ENCODE measurements around the gene GPR132.

Gene GPR132

DNA sequence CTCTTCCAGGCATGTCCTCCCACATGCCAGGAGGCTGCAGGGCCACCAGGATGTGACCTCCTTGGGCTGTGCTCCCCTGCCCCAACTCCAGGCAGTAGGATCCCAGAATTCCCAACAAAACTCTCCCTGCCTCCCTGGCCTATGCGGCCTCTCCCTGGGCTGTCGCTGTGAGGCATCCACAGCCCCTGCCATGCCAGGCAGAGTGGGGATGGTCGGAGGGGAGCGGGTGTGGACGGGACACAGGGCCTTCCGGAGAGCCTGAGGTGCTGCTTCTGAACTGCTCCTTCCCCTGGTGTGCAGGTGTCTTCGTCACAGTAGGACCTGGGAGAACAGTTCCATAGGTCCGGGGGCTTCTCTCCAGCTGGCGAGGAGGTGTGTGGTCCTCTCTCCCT lies 18.3 kb downstream of the GPR132 start:
- TF ChIP-seq GABPA (IDR thresholded peaks at IDR 0.05; ENCODE audit: low read depth) = no peak
- Histone ChIP-seq H3K4me3 (replicated peaks; ENCODE audit: insufficient read depth, low read length) (no peak overlapping the region), H3K27me3 (ENCODE audit: insufficient read depth, poor library complexity, severe bottlenecking) (no peaks in the 10 kb centered on the region), H3K27ac (replicated peaks) (no peak overlapping the region)
- no peak for DNase-seq (ENCODE audit: low read depth in 1 of 2, low spot score in 1 of 2)

DNA sequence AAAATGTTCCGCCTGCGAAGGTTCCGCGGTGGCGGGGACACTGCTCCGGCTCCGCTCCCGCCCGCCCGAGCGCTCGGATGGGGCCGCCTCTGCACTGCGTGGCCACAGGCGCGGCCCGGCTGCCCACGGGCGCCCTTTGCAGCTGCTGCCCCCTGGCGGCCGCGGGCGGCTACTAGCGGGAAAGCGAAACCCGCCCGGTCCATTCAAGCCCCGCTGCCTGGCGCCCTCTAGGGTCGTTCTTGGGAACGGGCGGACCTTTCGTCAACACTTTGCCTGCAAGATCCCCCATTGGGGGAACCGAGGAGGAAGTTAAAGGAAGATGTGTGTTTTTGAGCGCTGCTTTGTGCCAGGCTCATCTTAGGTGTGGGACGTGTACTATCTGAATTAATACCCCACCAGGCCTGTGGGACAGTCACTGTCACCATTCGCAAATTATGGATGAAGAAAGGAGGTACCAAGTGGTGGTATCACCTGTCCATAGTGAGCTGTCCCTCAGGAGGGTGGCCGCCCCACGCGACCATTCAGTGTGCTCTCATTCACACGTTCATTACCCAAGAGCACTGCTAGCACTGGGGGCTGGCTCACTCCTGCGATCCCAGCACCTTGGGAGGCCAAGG lies 19.4 kb downstream of the GPR132 start:
- no peaks in the 10 kb centered on the region for H3K27me3 ChIP-seq (ENCODE audit: insufficient read depth, poor library complexity, severe bottlenecking)
- DNase-seq (ENCODE audit: low read depth in 1 of 2, low spot score in 1 of 2) = peak; percentile 77 to 94
- no peak overlapping the region for H3K4me3 ChIP-seq (replicated peaks; ENCODE audit: insufficient read depth, low read length)
- no peak overlapping the region for H3K27ac ChIP-seq (replicated peaks)
- TF ChIP-seq, protein P1, sequence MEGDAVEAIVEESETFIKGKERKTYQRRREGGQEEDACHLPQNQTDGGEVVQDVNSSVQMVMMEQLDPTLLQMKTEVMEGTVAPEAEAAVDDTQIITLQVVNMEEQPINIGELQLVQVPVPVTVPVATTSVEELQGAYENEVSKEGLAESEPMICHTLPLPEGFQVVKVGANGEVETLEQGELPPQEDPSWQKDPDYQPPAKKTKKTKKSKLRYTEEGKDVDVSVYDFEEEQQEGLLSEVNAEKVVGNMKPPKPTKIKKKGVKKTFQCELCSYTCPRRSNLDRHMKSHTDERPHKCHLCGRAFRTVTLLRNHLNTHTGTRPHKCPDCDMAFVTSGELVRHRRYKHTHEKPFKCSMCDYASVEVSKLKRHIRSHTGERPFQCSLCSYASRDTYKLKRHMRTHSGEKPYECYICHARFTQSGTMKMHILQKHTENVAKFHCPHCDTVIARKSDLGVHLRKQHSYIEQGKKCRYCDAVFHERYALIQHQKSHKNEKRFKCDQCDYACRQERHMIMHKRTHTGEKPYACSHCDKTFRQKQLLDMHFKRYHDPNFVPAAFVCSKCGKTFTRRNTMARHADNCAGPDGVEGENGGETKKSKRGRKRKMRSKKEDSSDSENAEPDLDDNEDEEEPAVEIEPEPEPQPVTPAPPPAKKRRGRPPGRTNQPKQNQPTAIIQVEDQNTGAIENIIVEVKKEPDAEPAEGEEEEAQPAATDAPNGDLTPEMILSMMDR (IDR thresholded peaks at IDR 0.05; ENCODE audit: insufficient read depth, low read length) = peak; percentile 91
- TF ChIP-seq GABPA (IDR thresholded peaks at IDR 0.05; ENCODE audit: low read depth) = no peak
- TF ChIP-seq POLR2AphosphoS5 (IDR thresholded peaks at IDR 0.05; ENCODE audit: low read depth) = peak; percentile 61; the same call in 1 of the 2 replicates

DNA sequence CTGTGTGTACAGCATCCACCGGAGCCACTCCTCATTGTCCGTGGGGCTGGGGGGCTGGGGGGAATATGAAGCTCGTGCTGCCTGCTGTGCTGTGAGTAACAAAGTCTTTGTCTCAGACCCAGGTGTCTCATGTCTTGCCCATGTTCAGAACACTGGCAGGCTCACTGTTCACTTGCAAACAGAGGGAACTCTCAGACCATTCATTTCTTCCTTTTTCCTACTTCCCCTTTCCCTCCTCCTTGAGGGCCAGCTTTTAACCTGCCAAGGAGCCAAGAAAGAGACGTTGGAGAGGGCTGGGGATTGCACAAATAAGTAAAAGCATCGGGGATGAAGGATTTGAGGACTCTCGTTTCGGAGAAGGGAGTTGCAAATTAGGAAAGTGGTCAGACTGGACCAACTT lies 21.6 kb downstream of the GPR132 start:
- TF ChIP-seq SPI1 (IDR thresholded peaks at IDR 0.05; ENCODE audit: borderline replicate concordance, low read depth) (peak; percentile 75; the same call in 1 of the 2 replicates), GABPA (IDR thresholded peaks at IDR 0.05; ENCODE audit: low read depth) (no peak)
- peak in 1 of 2 experiments; percentile 59 for DNase-seq (ENCODE audit: low read depth in 1 of 2, low spot score in 1 of 2)
- Histone ChIP-seq H3K27ac (replicated peaks) (no peak overlapping the region), H3K27me3 (ENCODE audit: insufficient read depth, poor library complexity, severe bottlenecking) (no peaks in the 10 kb centered on the region), H3K4me3 (replicated peaks; ENCODE audit: insufficient read depth, low read length) (no peak overlapping the region)

DNA sequence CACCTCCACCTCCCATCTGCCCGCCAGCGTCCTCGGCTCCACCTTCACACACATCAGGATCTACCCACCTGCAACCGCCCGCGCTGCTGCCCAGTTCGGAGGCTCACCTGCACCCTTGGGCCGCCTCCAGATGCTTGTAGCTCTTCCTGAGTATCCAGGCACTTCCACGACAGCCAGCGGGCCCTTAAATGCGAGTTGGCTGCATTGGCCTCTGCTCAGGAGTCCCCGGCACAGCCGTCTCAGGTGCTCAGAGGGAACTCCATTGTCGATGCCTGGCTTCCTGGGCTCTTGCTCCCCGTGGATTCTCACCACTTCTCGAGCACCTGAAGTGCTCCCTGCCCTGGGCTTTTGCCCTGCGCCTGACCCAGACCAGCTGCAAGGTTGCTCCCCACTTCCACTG lies 22.4 kb downstream of the GPR132 start:
- no peak for TF ChIP-seq GABPA (IDR thresholded peaks at IDR 0.05; ENCODE audit: low read depth)
- TF ChIP-seq POLR2AphosphoS5 (IDR thresholded peaks at IDR 0.05; ENCODE audit: low read depth) = no peak
- TF ChIP-seq, protein P1 (IDR thresholded peaks at IDR 0.05; ENCODE audit: insufficient read depth, low read length) = no peak
- TF ChIP-seq SPI1 (IDR thresholded peaks at IDR 0.05; ENCODE audit: borderline replicate concordance, low read depth) = no peak
- TF ChIP-seq, protein P2, sequence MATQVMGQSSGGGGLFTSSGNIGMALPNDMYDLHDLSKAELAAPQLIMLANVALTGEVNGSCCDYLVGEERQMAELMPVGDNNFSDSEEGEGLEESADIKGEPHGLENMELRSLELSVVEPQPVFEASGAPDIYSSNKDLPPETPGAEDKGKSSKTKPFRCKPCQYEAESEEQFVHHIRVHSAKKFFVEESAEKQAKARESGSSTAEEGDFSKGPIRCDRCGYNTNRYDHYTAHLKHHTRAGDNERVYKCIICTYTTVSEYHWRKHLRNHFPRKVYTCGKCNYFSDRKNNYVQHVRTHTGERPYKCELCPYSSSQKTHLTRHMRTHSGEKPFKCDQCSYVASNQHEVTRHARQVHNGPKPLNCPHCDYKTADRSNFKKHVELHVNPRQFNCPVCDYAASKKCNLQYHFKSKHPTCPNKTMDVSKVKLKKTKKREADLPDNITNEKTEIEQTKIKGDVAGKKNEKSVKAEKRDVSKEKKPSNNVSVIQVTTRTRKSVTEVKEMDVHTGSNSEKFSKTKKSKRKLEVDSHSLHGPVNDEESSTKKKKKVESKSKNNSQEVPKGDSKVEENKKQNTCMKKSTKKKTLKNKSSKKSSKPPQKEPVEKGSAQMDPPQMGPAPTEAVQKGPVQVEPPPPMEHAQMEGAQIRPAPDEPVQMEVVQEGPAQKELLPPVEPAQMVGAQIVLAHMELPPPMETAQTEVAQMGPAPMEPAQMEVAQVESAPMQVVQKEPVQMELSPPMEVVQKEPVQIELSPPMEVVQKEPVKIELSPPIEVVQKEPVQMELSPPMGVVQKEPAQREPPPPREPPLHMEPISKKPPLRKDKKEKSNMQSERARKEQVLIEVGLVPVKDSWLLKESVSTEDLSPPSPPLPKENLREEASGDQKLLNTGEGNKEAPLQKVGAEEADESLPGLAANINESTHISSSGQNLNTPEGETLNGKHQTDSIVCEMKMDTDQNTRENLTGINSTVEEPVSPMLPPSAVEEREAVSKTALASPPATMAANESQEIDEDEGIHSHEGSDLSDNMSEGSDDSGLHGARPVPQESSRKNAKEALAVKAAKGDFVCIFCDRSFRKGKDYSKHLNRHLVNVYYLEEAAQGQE (IDR thresholded peaks at IDR 0.05; ENCODE audit: insufficient replicate concordance, low read depth) = no peak
- Histone ChIP-seq H3K27me3 (ENCODE audit: insufficient read depth, poor library complexity, severe bottlenecking) (no peaks in the 10 kb centered on the region), H3K4me3 (replicated peaks; ENCODE audit: insufficient read depth, low read length) (no peak overlapping the region), H3K27ac (replicated peaks) (no peak overlapping the region)
- DNase-seq (ENCODE audit: low read depth in 1 of 2, low spot score in 1 of 2) = no peak

DNA sequence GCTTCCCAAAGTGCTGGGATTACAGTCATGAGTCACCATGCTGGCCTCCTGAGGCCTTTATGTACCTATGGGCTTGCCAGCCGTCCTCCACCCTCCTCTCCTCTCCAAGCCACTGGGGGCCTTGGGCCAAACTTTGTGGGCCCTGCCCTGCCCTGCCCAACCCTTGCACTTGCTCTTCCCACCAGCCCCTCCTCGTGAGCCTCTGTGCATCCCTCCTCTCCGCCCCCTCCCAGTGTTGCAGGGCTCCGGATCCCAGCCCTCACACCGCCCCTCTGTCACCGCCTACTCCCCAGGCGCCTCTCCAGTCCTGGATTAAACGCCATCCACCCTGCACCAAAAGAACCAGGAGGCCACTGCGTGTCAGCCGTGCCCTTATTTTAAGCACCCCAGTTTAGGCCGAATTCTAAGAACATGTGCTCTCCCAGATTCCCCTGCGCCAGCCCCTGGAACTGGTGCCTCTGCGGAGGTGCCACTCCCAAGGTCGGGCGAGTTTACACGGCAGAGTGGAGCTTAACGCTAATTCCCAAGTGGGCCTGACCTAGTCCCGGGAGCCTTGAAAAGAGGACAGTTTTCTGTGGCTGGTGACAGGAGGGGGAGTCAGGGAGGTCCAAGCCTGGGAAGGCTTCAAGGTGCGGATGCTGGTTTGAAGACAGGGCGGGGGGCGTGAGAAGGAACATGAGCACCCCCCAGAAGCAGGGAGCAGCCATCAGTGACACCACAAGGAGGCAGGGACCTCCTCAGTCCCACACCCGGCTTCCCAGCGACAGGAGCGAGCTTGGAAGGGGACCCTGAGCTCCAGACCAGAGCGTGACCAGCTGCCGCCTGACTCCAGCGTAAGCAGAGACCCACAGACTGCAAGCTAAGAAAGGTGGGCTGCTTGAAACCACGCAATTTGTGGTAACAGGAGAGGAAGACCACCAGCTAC lies 23.1 kb downstream of the GPR132 start:
- no peak for DNase-seq (ENCODE audit: low read depth in 1 of 2, low spot score in 1 of 2)
- no peaks in the 10 kb centered on the region for H3K27me3 ChIP-seq (ENCODE audit: insufficient read depth, poor library complexity, severe bottlenecking)
- H3K4me3 ChIP-seq (replicated peaks; ENCODE audit: insufficient read depth, low read length) = no peak overlapping the region
- H3K27ac ChIP-seq (replicated peaks) = no peak overlapping the region
- TF ChIP-seq, protein P1 (IDR thresholded peaks at IDR 0.05; ENCODE audit: insufficient read depth, low read length) = no peak
- TF ChIP-seq, protein P2 (IDR thresholded peaks at IDR 0.05; ENCODE audit: insufficient replicate concordance, low read depth) = no peak
- TF ChIP-seq SPI1 (IDR thresholded peaks at IDR 0.05; ENCODE audit: borderline replicate concordance, low read depth) = no peak
- TF ChIP-seq POLR2AphosphoS5 (IDR thresholded peaks at IDR 0.05; ENCODE audit: low read depth) = no peak
- TF ChIP-seq GABPA (IDR thresholded peaks at IDR 0.05; ENCODE audit: low read depth) = no peak

Data from HL-60 (cell line).